B cell (primary cell): Measurements from ENCODE around the gene EHHADH. TPM values are rescaled to one million over a fixed set of nuclear protein-coding genes. Genes with fewer than 3 reads are reported as not detected.

Source experiments
- ATAC-seq: fragments of 200-7000 bp; cut with Tn5 transposase; one replicate; pipeline ENCODE4 v1.10.0; 2021; ENCODE audit warnings: low read depth, mild to moderate bottlenecking, moderate number of reproducible peaks, moderate library complexity
- CTCF ChIA-PET: fragments of 350-600 bp; sonication (Branson Sonifier 250); formaldehyde crosslinking; loops from one replicate; lab custom pipeline; 2021; ENCODE audit warnings: antibody characterized with exemption, inconsistent platforms; lab: Charles Lee
- POLR2A ChIA-PET: fragments of 350-600 bp; sonication (Branson Sonifier 250); formaldehyde crosslinking; loops from one replicate; lab custom pipeline; 2021; ENCODE audit warnings: antibody characterized with exemption; lab: Charles Lee
- DNase-seq: peaks from one replicate; pipeline ENCODE4 v3.0.0; 2013
- H2AFZ ChIP-seq: 2 replicates; pipeline ENCODE4 v1.6.1; 2012; ENCODE audit warnings: mild to moderate bottlenecking, low read depth, low read length; ENCODE audit not compliant: insufficient read depth, poor library complexity, severe bottlenecking
- H3K27ac ChIP-seq, 2 donors: 1 replicate in 1 of 2; 2 replicates in 1 of 2; pipeline ENCODE4 v1.5.1; 2012 to 2013; ENCODE audit warnings: low read length in 2 of 2, mild to moderate bottlenecking in 2 of 2, moderate library complexity in 1 of 2
- H3K27me3 ChIP-seq, 4 experiments: fragments of 200-600 bp in 1 of 4; sonication (generic) in 1 of 4; replicated peaks in 1 of 4; 1 replicate in 2 of 4; 2 replicates in 2 of 4; pipeline versions ENCODE4 v1.6.1 to v1.7.0; 2013 to 2016; ENCODE audit warnings: low read length in 3 of 4, mild to moderate bottlenecking in 2 of 4, mixed read lengths in 1 of 4, moderate library complexity in 1 of 4; ENCODE audit not compliant: insufficient read depth in 4 of 4, control insufficient read depth in 3 of 4; ENCODE audit errors: control extremely low read depth in 1 of 4
- H3K36me3 ChIP-seq, 2 experiments: replicated peaks in 1 of 2; 1 replicate in 1 of 2; 2 replicates in 1 of 2; pipeline versions ENCODE4 v1.6.1 to v1.7.1; 2013; ENCODE audit warnings: low read length in 1 of 2; ENCODE audit not compliant: insufficient read depth in 2 of 2, control insufficient read depth in 1 of 2; ENCODE audit errors: control extremely low read depth in 1 of 2, extremely low read depth in 1 of 2
- H3K4me1 ChIP-seq, 2 donors: fragments of 200-600 bp in 1 of 2; sonication (generic) in 1 of 2; 1 replicate in 1 of 2; 2 replicates in 1 of 2; pipeline versions ENCODE4 v1.5.1 to v1.6.1; 2013 to 2017; ENCODE audit warnings: low read length in 2 of 2; ENCODE audit not compliant: control insufficient read depth in 2 of 2, insufficient read depth in 2 of 2
- H3K4me2 ChIP-seq: replicated peaks from 2 replicates; pipeline ENCODE3; 2012; ENCODE audit warnings: mild to moderate bottlenecking, low read depth, low read length; ENCODE audit not compliant: poor library complexity, severe bottlenecking
- H3K4me3 ChIP-seq, 5 experiments: fragments of 200-600 bp in 1 of 5; sonication (generic) in 1 of 5; 1 replicate in 3 of 5; 2 replicates in 2 of 5; pipeline versions ENCODE4 v1.5.1 to v1.7.0; 2011 to 2016; ENCODE audit warnings: low read length in 4 of 5, mild to moderate bottlenecking in 4 of 5, low read depth in 2 of 5, control low read depth in 1 of 5, moderate library complexity in 1 of 5; ENCODE audit not compliant: insufficient read depth in 1 of 5; ENCODE audit errors: control extremely low read depth in 1 of 5, extremely low read depth in 1 of 5
- H3K79me2 ChIP-seq: fragments of 200-600 bp; sonication (generic); one replicate; pipeline ENCODE4 v1.6.0; 2016; ENCODE audit warnings: low read length; ENCODE audit not compliant: control insufficient read depth, insufficient read depth
- H3K9ac ChIP-seq: fragments of 200-600 bp; sonication (generic); 2 replicates; pipeline ENCODE4 v1.6.1; 2017; ENCODE audit warnings: mild to moderate bottlenecking, low read length, moderate library complexity
- H3K9me3 ChIP-seq, 3 donors: one replicate each; pipeline versions ENCODE4 v1.6.1 to v1.7.1; 2013; ENCODE audit warnings: low read length in 2 of 3; ENCODE audit not compliant: control insufficient read depth in 2 of 3, insufficient read depth in 1 of 3; ENCODE audit errors: control extremely low read depth in 1 of 3
- H4K20me1 ChIP-seq: 2 replicates; pipeline ENCODE4 v1.6.0; 2012; ENCODE audit warnings: mild to moderate bottlenecking, low read length; ENCODE audit not compliant: insufficient read depth, control insufficient read depth, poor library complexity, severe bottlenecking
- H3K27ac Mint-ChIP-seq: one replicate; pipeline ENCODE4 v1.8.0; 2021; ENCODE audit warnings: mixed read lengths
- H3K27me3 Mint-ChIP-seq: one replicate; pipeline ENCODE4 v1.8.0; 2021; ENCODE audit warnings: mixed read lengths
- H3K4me1 Mint-ChIP-seq: one replicate; pipeline ENCODE4 v1.8.0; 2021; ENCODE audit warnings: mixed read lengths
- H3K4me3 Mint-ChIP-seq: one replicate; pipeline ENCODE4 v1.8.0; 2021; ENCODE audit warnings: mixed read lengths
- H3K9me3 Mint-ChIP-seq: one replicate; pipeline ENCODE4 v1.8.0; 2022; ENCODE audit warnings: mixed read lengths; ENCODE audit not compliant: insufficient read depth
- EZH2 ChIP-seq: IDR thresholded peaks from 2 replicates; pipeline ENCODE4 v1.6.1; 2012; ENCODE audit warnings: borderline replicate concordance, low read depth, mild to moderate bottlenecking, moderate library complexity, low read length; ENCODE audit not compliant: insufficient read depth, poor library complexity, severe bottlenecking
- WGBS: methylation state at CpG from one replicate; pipeline ENCODE4 v1.1.5; 2013; ENCODE audit warnings: missing lambda C conversion rate; ENCODE audit not compliant: insufficient coverage; 5-methylcytosine and 5-hydroxymethylcytosine counted together
- intact Hi-C: fragments of 100-400 bp; cut with micrococcal nuclease; formaldehyde crosslinking; loops from one replicate; pipeline ENCODE4 v1.10.0; 2022
- polyA plus RNA-seq: library from polyadenylated mRNA; depleted of rRNA; stranded (reverse); fragments of >200 nt; gene quantifications from 2 replicates; pipeline ENCODE4 v1.2.3, GENCODE V29; 2012
- total RNA-seq, 2 donors: library from RNA; stranded (reverse); fragments of 120-200 nt in 1 of 2; gene quantifications; 1 replicate in 1 of 2; 2 replicates in 1 of 2; pipeline versions ENCODE4 v1.2.3 to v1.2.4, GENCODE V29; 2013 to 2022
- TF ChIP-seq, protein P1 (sequence below): fragments of 200-600 bp; IDR thresholded peaks from one replicate; pipeline ENCODE4 v1.8.0; 2022; ENCODE audit warnings: antibody characterized with exemption, mild to moderate bottlenecking

Gene EHHADH
- total and polyA plus RNA-seq, 2 donors (not counting 1 experiment from before 2014, with no cell fraction given) = 0.30 to 1.4 TPM

DNA sequence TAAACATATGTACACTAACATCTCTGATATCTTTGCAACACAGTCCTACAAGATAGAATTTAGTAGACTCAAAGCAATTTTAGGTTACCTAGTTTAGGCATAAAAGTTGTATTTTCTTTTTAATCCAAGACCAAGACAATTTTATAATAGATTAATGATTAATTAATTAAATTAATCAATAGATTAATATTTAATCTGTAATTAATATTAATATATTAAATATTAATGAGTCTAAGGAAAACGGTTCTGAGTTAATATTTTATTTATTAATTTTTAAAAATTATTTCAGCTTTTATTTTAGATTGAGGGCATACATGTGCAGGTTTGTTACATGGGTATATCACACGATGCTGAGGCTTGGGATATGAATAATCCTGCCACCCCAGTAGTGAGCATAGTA lies 49.0 kb downstream of the EHHADH start:
- ATAC-seq (no peak), DNase-seq (no peak)
- Histone ChIP-seq H3K9ac (no peak overlapping the region), H3K36me3 (no peaks in the 10 kb centered on the region), H3K4me1 (no peaks in the 10 kb centered on the region), H3K4me3 (no peak overlapping the region), H3K4me2 (no peak overlapping the region), H3K9me3 (no peaks in the 10 kb centered on the region), H3K27me3 (no peaks in the 10 kb centered on the region), H3K79me2 (no peaks in the 10 kb centered on the region), H4K20me1 (no peaks in the 10 kb centered on the region), H2AFZ (no peak overlapping the region), H3K27ac (no peak overlapping the region)
- TF ChIP-seq EZH2 = no peak
- TF ChIP-seq, protein P1, sequence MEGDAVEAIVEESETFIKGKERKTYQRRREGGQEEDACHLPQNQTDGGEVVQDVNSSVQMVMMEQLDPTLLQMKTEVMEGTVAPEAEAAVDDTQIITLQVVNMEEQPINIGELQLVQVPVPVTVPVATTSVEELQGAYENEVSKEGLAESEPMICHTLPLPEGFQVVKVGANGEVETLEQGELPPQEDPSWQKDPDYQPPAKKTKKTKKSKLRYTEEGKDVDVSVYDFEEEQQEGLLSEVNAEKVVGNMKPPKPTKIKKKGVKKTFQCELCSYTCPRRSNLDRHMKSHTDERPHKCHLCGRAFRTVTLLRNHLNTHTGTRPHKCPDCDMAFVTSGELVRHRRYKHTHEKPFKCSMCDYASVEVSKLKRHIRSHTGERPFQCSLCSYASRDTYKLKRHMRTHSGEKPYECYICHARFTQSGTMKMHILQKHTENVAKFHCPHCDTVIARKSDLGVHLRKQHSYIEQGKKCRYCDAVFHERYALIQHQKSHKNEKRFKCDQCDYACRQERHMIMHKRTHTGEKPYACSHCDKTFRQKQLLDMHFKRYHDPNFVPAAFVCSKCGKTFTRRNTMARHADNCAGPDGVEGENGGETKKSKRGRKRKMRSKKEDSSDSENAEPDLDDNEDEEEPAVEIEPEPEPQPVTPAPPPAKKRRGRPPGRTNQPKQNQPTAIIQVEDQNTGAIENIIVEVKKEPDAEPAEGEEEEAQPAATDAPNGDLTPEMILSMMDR = no peak
- no peaks in the 10 kb centered on the region for H3K27me3 Mint-ChIP-seq
- no peak overlapping the region for H3K27ac Mint-ChIP-seq
- ChIA-PET CTCF (no interaction called here), POLR2A (no interaction called here)
- H3K4me3 Mint-ChIP-seq = no peak overlapping the region
- WGBS = no CpG with 5 or more reads among the region's 2 CpGs
- no peaks in the 10 kb centered on the region for H3K9me3 Mint-ChIP-seq
- peaks cover 15% of the 10 kb centered on the region for H3K4me1 Mint-ChIP-seq
- intact Hi-C loops = no loop called here

DNA sequence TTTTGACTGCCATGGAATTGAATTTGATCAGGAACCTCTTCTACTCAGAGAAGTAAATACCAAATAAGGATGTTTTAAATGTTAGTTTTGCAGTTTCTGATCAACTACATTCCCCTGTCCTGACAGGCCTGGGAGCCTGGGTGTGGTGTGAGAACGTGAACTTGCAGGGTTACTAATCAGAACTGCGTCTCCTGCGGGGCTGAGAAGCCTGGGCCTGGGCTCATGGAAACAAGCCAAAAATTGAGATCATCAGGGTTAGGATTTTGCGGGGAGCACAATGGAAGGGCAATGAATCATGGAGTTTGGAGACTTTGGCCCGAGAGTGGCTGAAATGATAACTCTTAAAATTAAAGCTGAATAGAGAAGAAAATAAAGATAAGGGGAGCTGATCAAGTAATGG lies 53.2 kb downstream of the EHHADH start:
- Histone ChIP-seq H3K9me3 (no peaks in the 10 kb centered on the region), H3K27ac (no peak overlapping the region), H2AFZ (no peak overlapping the region), H3K27me3 (no peaks in the 10 kb centered on the region), H3K79me2 (no peaks in the 10 kb centered on the region), H3K4me3 (no peak overlapping the region), H3K9ac (no peak overlapping the region), H3K4me2 (no peak overlapping the region), H3K4me1 (no peaks in the 10 kb centered on the region), H4K20me1 (no peaks in the 10 kb centered on the region), H3K36me3 (no peaks in the 10 kb centered on the region)
- WGBS = 100% methylated on average over 5 of the region's 5 CpGs
- no peak overlapping the region for H3K4me3 Mint-ChIP-seq
- no peaks in the 10 kb centered on the region for H3K27me3 Mint-ChIP-seq
- no peak for ATAC-seq
- H3K4me1 Mint-ChIP-seq = no peaks in the 10 kb centered on the region
- intact Hi-C loops = no loop called here
- POLR2A ChIA-PET = no interaction called here
- no peak for DNase-seq
- no peaks in the 10 kb centered on the region for H3K9me3 Mint-ChIP-seq
- H3K27ac Mint-ChIP-seq = no peak overlapping the region
- TF ChIP-seq, protein P1 = no peak
- TF ChIP-seq EZH2 = no peak
- CTCF ChIA-PET = no interaction called here
